HG03060 (cell line): ENCODE data around the gene PSMC5.
"Not testable (repeated sequence)": the region's sequence is repeated elsewhere in the genome, so short reads cannot be mapped to it uniquely, and the experiment has no call there.

Source experiments
- ATAC-seq: cut with Tn5 transposase; IDR thresholded peaks from one replicate; pipeline ENCODE4 v1.9.1; 2021; ENCODE audit warnings: low read depth, moderate number of reproducible peaks; ENCODE audit not compliant: unreplicated experiment

Gene PSMC5

GRCh38 chr17:63827002-63827800 lies at the start of gene PSMC5, which contains the start of gene FTSJ3:
Gene PSMC5 (plus strand): TSS chr17:63827431. CDS start chr17:63827491, 60 bp downstream.
Gene FTSJ3 (minus strand): TSS chr17:63827663. CDS start chr17:63826902, 761 bp downstream.
- ATAC-seq = peak; percentile 61

- ATAC-seq = no peak
Measured at GRCh38 chr17:63780507-63780906, 46.7 kb upstream of the PSMC5 start.

- no peak for ATAC-seq
Measured at GRCh38 chr17:63780928-63781327, 46.3 kb upstream of the PSMC5 start.

GRCh38 chr17:63783522-63783921 lies 43.7 kb upstream of the PSMC5 start:
- no peak for ATAC-seq

- no peak for ATAC-seq
Measured at GRCh38 chr17:63785556-63785955, 41.7 kb upstream of the PSMC5 start.

- no peak for ATAC-seq
Measured at GRCh38 chr17:63786117-63786516, 41.1 kb upstream of the PSMC5 start.

GRCh38 chr17:63786971-63787711 lies 40.1 kb upstream of the PSMC5 start:
- no peak for ATAC-seq

GRCh38 chr17:63790057-63790456 lies 37.2 kb upstream of the PSMC5 start:
- ATAC-seq = no peak

- no peak for ATAC-seq
Measured at GRCh38 chr17:63792055-63792729, 35.0 kb upstream of the PSMC5 start.

GRCh38 chr17:63796375-63796774 lies 30.9 kb upstream of the PSMC5 start:
- not testable (repeated sequence) for ATAC-seq

GRCh38 chr17:63798572-63799106 lies 28.6 kb upstream of the PSMC5 start:
- ATAC-seq = no peak

- no peak for ATAC-seq
Measured at GRCh38 chr17:63800783-63801182, 26.4 kb upstream of the PSMC5 start.

- no peak for ATAC-seq
Measured at GRCh38 chr17:63804328-63804727, 22.9 kb upstream of the PSMC5 start.

GRCh38 chr17:63805591-63805990 lies 21.6 kb upstream of the PSMC5 start:
- no peak for ATAC-seq

- no peak for ATAC-seq
Measured at GRCh38 chr17:63809970-63810369, 17.3 kb upstream of the PSMC5 start.

GRCh38 chr17:63816123-63816522 lies 11.1 kb upstream of the PSMC5 start:
- ATAC-seq = no peak

GRCh38 chr17:63816669-63817068 lies 10.6 kb upstream of the PSMC5 start:
- ATAC-seq = no peak

- ATAC-seq = no peak
Measured at GRCh38 chr17:63817736-63818385, 9.4 kb upstream of the PSMC5 start.

- ATAC-seq = no peak
Measured at GRCh38 chr17:63819131-63819530, 8.1 kb upstream of the PSMC5 start.
